PC-3 (cell line): ENCODE measurements around the gene IFFO2. TPM values are rescaled to one million over a fixed set of nuclear protein-coding genes. Genes with fewer than 3 reads are reported as not detected.
A peak's percentile ranks its signal among the peaks of the same experiment; 100 is the strongest.

Experiments used
- ATAC-seq: fragments of 200-7000 bp; cut with Tn5 transposase; 2 replicates; pipeline ENCODE4 v1.9.1; 2020; ENCODE audit warnings: mild to moderate bottlenecking, moderate library complexity
- BruUV-seq: library from RNA; stranded (reverse); fragments of 400-500 nt; replicated peaks from 2 replicates; lab custom pipeline; 2021; lab: Mats Ljungman, UMichigan
- CTCF ChIA-PET: fragments of 300-600 bp; sonication (Branson Sonifier 250); formaldehyde crosslinking; loops from one replicate; lab custom pipeline; 2022; ENCODE audit warnings: antibody characterized with exemption; lab: Charles Lee
- POLR2A ChIA-PET: fragments of 300-600 bp; sonication (Branson Sonifier 250); formaldehyde crosslinking; loops from one replicate; lab custom pipeline; 2022; ENCODE audit warnings: antibody characterized with exemption; ENCODE audit not compliant: unreplicated experiment; lab: Charles Lee
- DNase-seq: peaks from one replicate; pipeline ENCODE4 v3.0.0-alpha.2; 2015
- H2AFZ ChIP-seq: fragments of 300-600 bp; sonication (generic); 2 replicates; pipeline ENCODE4 v1.6.0; 2016; ENCODE audit warnings: antibody characterized with exemption, low read length
- H3F3A ChIP-seq: fragments of 300-600 bp; sonication (generic); one replicate; pipeline ENCODE4 v1.6.0; 2017; ENCODE audit warnings: antibody characterized with exemption, low read length, control low read depth, mild to moderate bottlenecking; ENCODE audit not compliant: unreplicated experiment
- H3K27ac ChIP-seq: fragments of 300-600 bp; sonication (generic); 2 replicates; pipeline ENCODE4 v1.5.1; 2016; ENCODE audit warnings: mild to moderate bottlenecking, low read length
- H3K27me3 ChIP-seq: fragments of 300-600 bp; sonication (generic); 2 replicates; pipeline ENCODE4 v1.6.1; 2016; ENCODE audit warnings: low read length, mixed read lengths
- H3K36me3 ChIP-seq: fragments of 300-600 bp; sonication (generic); 2 replicates; pipeline ENCODE4 v1.6.1; 2016; ENCODE audit warnings: low read depth, mixed run types, low read length, mixed read lengths
- H3K4me1 ChIP-seq: fragments of 300-600 bp; sonication (generic); 2 replicates; pipeline ENCODE4 v1.5.1; 2016; ENCODE audit warnings: low read length; ENCODE audit not compliant: insufficient read depth
- H3K4me2 ChIP-seq: fragments of 300-600 bp; sonication (generic); 2 replicates; pipeline ENCODE4 v1.6.0; 2016; ENCODE audit warnings: low read length
- H3K4me3 ChIP-seq: fragments of 300-600 bp; sonication (generic); 2 replicates; pipeline ENCODE4 v1.5.1; 2016; ENCODE audit warnings: mild to moderate bottlenecking, low read length, mixed read lengths
- H3K79me2 ChIP-seq: fragments of 300-600 bp; sonication (generic); 2 replicates; pipeline ENCODE4 v1.6.1; 2017; ENCODE audit warnings: low read length, mixed read lengths
- H3K9ac ChIP-seq: fragments of 300-600 bp; sonication (generic); 2 replicates; pipeline ENCODE4 v1.6.0; 2016; ENCODE audit warnings: mild to moderate bottlenecking, low read length
- H3K9me2 ChIP-seq: fragments of 300-600 bp; sonication (generic); replicated peaks from 2 replicates; pipeline ENCODE4 v1.6.1; 2016; ENCODE audit warnings: mixed run types, low read length, mixed read lengths
- H3K9me3 ChIP-seq: fragments of 300-600 bp; sonication (generic); 2 replicates; pipeline ENCODE4 v1.6.1; 2016; ENCODE audit warnings: low read length, mixed read lengths
- H4K20me1 ChIP-seq: fragments of 300-600 bp; sonication (generic); 2 replicates; pipeline ENCODE4 v1.6.1; 2016; ENCODE audit warnings: low read length, mixed read lengths
- EZH2 ChIP-seq: fragments of 300-600 bp; sonication (generic); IDR thresholded peaks from one replicate; pipeline ENCODE4 v1.6.1; 2017; ENCODE audit warnings: antibody characterized with exemption, mild to moderate bottlenecking, low read length; ENCODE audit not compliant: unreplicated experiment
- EZH2phosphoT487 ChIP-seq: fragments of 300-600 bp; sonication (generic); IDR thresholded peaks from 2 replicates; pipeline ENCODE4 v1.6.1; 2018; ENCODE audit warnings: mild to moderate bottlenecking, antibody characterized with exemption, low read length, borderline replicate concordance
- intact Hi-C: fragments of 100-400 bp; cut with micrococcal nuclease; formaldehyde crosslinking; loops from 2 replicates; pipeline ENCODE4 v1.9.0; 2023
- total RNA-seq: library from RNA; depleted of rRNA; stranded (reverse); fragments of >200 nt; gene quantifications from 2 replicates; pipeline ENCODE4 v1.2.3, GENCODE V29; 2014
- TF ChIP-seq, protein P1 (sequence below): fragments of 300-600 bp; sonication (generic); conservative IDR thresholded peaks from 2 replicates; pipeline ENCODE4 v1.5.1; 2017; ENCODE audit warnings: antibody characterized with exemption, low read depth, mild to moderate bottlenecking, low read length

Gene IFFO2
- total RNA-seq, 1 experiment from 2014 or later, result 30.7 TPM

DNA sequence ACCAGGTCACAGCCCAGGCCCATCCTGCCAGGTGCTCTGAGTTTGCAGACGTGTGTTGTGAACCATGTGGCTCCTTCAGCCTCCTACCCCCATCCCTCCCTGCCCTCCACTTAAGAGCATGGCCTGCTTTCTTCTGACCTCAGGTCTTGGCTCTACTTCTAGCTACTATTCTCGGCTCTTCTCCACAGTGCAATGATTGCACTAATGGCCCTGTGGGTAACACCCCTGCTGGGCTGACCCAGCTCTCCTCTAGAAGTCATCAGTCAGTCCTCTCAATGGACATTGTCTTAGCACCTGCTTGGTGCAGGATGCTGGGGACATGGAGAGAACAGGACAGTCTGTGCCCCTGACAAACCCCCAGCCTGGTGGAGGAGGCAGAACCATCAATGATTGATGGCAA, 22.2 kb upstream of the IFFO2 start:
- Histone ChIP-seq H3K27ac (no peak overlapping the region), H3K9ac (no peak overlapping the region), H3K27me3 (no peaks in the 10 kb centered on the region), H2AFZ (no peak overlapping the region), H3K4me1 (peaks cover 6% of the 10 kb centered on the region; the same call in 1 of the 2 replicates), H3F3A (no peaks in the 10 kb centered on the region), H3K9me2 (no peaks in the 10 kb centered on the region), H3K79me2 (no peaks in the 10 kb centered on the region), H3K36me3 (no peaks in the 10 kb centered on the region), H3K4me2 (no peak overlapping the region), H3K4me3 (no peak overlapping the region), H3K9me3 (no peaks in the 10 kb centered on the region; the same call in 1 of the 2 replicates), H4K20me1 (no peaks in the 10 kb centered on the region)
- DNase-seq, result no peak
- CTCF ChIA-PET, result no interaction called here
- TF ChIP-seq EZH2 (no peak), EZH2phosphoT487 (no peak)
- TF ChIP-seq, protein P1, sequence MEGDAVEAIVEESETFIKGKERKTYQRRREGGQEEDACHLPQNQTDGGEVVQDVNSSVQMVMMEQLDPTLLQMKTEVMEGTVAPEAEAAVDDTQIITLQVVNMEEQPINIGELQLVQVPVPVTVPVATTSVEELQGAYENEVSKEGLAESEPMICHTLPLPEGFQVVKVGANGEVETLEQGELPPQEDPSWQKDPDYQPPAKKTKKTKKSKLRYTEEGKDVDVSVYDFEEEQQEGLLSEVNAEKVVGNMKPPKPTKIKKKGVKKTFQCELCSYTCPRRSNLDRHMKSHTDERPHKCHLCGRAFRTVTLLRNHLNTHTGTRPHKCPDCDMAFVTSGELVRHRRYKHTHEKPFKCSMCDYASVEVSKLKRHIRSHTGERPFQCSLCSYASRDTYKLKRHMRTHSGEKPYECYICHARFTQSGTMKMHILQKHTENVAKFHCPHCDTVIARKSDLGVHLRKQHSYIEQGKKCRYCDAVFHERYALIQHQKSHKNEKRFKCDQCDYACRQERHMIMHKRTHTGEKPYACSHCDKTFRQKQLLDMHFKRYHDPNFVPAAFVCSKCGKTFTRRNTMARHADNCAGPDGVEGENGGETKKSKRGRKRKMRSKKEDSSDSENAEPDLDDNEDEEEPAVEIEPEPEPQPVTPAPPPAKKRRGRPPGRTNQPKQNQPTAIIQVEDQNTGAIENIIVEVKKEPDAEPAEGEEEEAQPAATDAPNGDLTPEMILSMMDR, result no peak
- POLR2A ChIA-PET, result no interaction called here
- intact Hi-C loops, result no loop called here
- no TSS peak for BruUV-seq
- ATAC-seq, result no peak

DNA sequence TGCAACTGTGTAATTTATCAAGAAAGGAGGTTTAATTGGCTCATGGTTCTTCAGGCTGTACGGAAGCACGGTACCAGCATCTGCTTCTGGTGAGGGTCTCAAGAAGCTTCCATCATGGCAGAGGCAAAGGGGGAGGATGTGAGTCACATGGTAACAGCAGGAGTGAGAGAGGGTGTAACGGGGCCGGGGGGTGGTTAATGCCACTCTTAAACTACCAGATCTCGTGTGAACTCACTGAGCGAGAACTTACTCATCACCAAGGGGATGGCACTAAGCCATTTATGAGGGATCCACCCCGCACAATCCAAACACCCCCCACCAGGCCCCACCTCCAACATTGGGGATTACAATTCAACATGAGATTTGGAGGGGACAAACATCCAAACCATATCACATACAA, 21.0 kb upstream of the IFFO2 start:
- POLR2A ChIA-PET, result no interaction called here
- CTCF ChIA-PET, result no interaction called here
- TF ChIP-seq EZH2 (no peak), EZH2phosphoT487 (no peak)
- TF ChIP-seq, protein P1, result no peak
- Histone ChIP-seq H2AFZ (0 out of 2 replicates have a peak overlapping the region, but pooled peaks have one; percentile 38), H3K9me3 (no peaks in the 10 kb centered on the region; the same call in 1 of the 2 replicates), H4K20me1 (no peaks in the 10 kb centered on the region), H3K4me3 (no peak overlapping the region), H3K36me3 (no peaks in the 10 kb centered on the region), H3K4me1 (peaks cover 6% of the 10 kb centered on the region), H3K4me2 (no peak overlapping the region), H3K9ac (no peak overlapping the region), H3K9me2 (no peaks in the 10 kb centered on the region), H3K79me2 (no peaks in the 10 kb centered on the region), H3K27ac (no peak overlapping the region), H3F3A (no peaks in the 10 kb centered on the region), H3K27me3 (no peaks in the 10 kb centered on the region)
- DNase-seq (no peak), ATAC-seq (no peak)
- intact Hi-C loops, result no loop called here
- no TSS peak for BruUV-seq

DNA sequence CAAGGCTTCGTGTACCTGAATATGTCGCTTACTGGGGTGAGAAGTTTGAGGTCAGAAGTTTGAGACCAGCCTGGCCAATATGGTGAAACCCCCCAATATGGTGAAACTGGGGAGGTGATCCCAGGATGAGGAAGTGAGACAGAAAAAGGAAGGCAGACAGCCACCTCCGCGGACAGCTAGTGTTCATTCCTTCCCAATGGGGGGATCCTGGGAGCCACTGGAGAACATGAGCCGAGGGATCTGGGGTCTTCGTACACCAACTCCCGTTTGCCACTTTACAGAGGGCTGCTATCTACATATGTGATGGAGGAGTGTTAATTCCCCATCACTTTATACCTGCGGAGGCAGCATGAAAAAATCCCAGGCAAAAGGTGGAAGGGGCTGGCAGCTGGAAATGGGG, 19.6 kb upstream of the IFFO2 start:
- ATAC-seq, result no peak
- Histone ChIP-seq H3K9me2 (no peaks in the 10 kb centered on the region), H3K27ac (no peak overlapping the region), H4K20me1 (no peaks in the 10 kb centered on the region), H3K9ac (no peak overlapping the region), H3K36me3 (no peaks in the 10 kb centered on the region), H3K4me3 (no peak overlapping the region), H3F3A (no peaks in the 10 kb centered on the region), H3K4me2 (no peak overlapping the region), H3K4me1 (peaks cover 15% of the 10 kb centered on the region), H3K79me2 (no peaks in the 10 kb centered on the region), H3K27me3 (no peaks in the 10 kb centered on the region), H2AFZ (no peak overlapping the region), H3K9me3 (no peaks in the 10 kb centered on the region; the same call in 1 of the 2 replicates)
- no peak for DNase-seq
- intact Hi-C loops, result no loop called here
- no TSS peak for BruUV-seq
- ChIA-PET CTCF (no interaction called here), POLR2A (interaction anchor here (0.7 kb wide), 1 partner anchor 34 kb away, joined by 3 read pairs; no protein-coding TSS in a partner anchor)
- TF ChIP-seq EZH2, result no peak
- TF ChIP-seq, protein P1, result no peak
- TF ChIP-seq EZH2phosphoT487, result no peak
